GM12878 (cell line): ENCODE results near the gene CLEC2A.

ENCODE experiments used
- E2F4 ChIP-seq: IDR thresholded peaks from 2 replicates; pipeline ENCODE4 v1.6.1; 2012; ENCODE audit warnings: low read depth, low read length, improper control_type of control experiment
- GABPA ChIP-seq: IDR thresholded peaks from 2 replicates; pipeline ENCODE4 v1.6.1; 2014; ENCODE audit warnings: antibody characterized with exemption, low read depth, mild to moderate bottlenecking, inconsistent platforms
- SRF ChIP-seq, 2 experiments: IDR thresholded peaks; 2 replicates each; pipeline ENCODE4 v1.6.1; 2011; ENCODE audit warnings: low read depth in 2 of 2, low read length in 2 of 2, mild to moderate bottlenecking in 1 of 2, moderate library complexity in 1 of 2

- TF ChIP-seq GABPA (no peak), SRF (IDR thresholded peaks at IDR 0.05; ENCODE audit: low read depth in 2 of 2, low read length in 2 of 2) (no peak), E2F4 (no peak)
Measured at GRCh38 chr12:9880532-9881078, 51.6 kb downstream of the CLEC2A start.
